ENCODE results near the gene TMEM196.
"Not testable (repeated sequence)": the region's sequence is repeated elsewhere in the genome, so short reads cannot be mapped to it uniquely, and the experiment has no call there.

TMEM196 gene

GRCh38 chr7:19713676-19714075 is 59.7 kb downstream of the TMEM196 start:
- DNase-seq: peak; percentile 55
- in situ Hi-C loops (cut with MboI; ENCODE audit: low pct_unique_long_range_greater_than_20kb, low sequenced_read_pairs): no loop called here

DNA sequence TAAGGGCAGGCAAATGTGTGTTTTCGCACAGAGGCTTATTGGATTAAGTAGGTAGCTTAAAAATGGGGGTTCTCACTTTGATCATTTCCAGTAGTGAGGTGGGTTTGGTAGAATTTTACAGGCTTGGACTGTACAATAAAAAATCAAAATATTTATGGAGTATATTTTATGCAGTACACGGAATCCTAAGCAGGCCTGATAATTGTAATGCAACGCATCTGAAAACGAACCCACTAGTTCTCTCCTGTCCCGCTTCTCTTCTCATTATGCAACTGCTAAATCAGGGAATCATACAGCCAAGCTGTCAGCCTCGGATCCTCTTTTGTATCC is 64.2 kb downstream of the TMEM196 start:
- in situ Hi-C loops (cut with MboI; ENCODE audit: low pct_unique_long_range_greater_than_20kb, low sequenced_read_pairs): no loop called here
- no peak for DNase-seq

GRCh38 chr7:19708397-19709248 is 64.8 kb downstream of the TMEM196 start, which contains the start of gene POLR1F:
Gene POLR1F, minus strand, starts transcription at chr7:19709037. Its CDS starts 21 bp downstream, at chr7:19709016.
- in situ Hi-C loops (cut with MboI; ENCODE audit: low pct_unique_long_range_greater_than_20kb, low sequenced_read_pairs): no loop called here
- peak; percentile 98 for DNase-seq

DNA sequence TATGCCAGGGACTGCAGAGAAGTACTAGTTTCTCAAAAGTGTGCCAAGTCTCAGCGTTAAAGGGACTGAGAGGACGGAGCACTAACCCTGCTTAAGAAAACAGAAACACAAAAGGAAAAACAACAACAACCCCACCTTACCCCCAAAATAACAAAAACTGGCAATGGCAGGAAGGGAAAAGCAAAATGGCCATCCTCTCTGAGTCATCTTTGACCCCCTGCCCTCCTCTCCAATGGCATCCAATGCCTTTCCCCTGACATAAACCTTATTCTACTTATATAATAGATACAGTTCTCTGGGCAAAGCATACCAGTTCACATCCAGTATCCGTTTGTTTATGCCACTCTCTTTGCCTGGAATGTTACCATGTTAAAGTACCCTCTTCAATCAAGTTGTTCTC is 66.2 kb downstream of the TMEM196 start:
- DNase-seq: no peak
- in situ Hi-C loops (cut with MboI; ENCODE audit: low pct_unique_long_range_greater_than_20kb, low sequenced_read_pairs): no loop called here

DNA sequence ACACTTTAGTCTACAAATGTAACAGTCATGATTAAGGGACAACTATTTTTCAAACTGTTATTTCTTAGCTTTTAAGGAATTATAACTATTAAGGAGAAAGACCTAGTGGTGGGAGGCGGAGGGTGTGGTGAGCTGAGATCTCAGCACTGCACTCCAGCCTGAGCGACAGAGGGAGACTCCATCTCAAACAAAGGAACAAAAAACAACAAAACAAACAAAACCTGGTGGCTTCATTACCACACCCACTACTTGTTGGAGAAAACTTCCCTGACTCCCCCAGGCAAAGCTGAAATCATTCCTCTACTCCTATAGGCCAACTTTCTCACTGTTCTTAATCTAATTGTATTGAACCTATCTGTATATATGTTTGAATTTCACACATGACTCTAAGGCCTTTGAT is 67.8 kb downstream of the TMEM196 start:
- in situ Hi-C loops (cut with MboI; ENCODE audit: low pct_unique_long_range_greater_than_20kb, low sequenced_read_pairs): no loop called here
- DNase-seq: no peak

GRCh38 chr7:19701471-19701870 is 71.9 kb downstream of the TMEM196 start:
- no peak for DNase-seq
- in situ Hi-C loops (cut with MboI; ENCODE audit: low pct_unique_long_range_greater_than_20kb, low sequenced_read_pairs): no loop called here

DNA sequence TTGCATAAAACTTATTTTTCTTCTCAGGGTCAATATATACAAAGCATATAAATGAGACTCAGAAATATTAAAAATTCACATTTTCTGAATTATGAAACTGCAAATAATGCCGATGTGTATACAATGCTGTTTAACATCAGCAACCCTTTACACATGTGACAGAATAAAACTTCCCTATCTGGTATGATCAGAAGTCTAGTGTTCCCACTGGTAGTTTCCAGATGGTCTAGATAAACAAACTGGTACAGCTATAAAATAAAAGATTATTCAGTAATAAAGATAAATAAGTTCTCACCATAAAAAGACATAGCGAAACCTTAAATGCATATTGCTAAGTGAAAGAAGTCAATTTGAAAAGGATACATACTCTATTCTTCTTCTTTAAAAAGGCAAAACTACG is 72.5 kb downstream of the TMEM196 start:
- DNase-seq: no peak
- in situ Hi-C loops (cut with MboI; ENCODE audit: low pct_unique_long_range_greater_than_20kb, low sequenced_read_pairs): no loop called here

DNA sequence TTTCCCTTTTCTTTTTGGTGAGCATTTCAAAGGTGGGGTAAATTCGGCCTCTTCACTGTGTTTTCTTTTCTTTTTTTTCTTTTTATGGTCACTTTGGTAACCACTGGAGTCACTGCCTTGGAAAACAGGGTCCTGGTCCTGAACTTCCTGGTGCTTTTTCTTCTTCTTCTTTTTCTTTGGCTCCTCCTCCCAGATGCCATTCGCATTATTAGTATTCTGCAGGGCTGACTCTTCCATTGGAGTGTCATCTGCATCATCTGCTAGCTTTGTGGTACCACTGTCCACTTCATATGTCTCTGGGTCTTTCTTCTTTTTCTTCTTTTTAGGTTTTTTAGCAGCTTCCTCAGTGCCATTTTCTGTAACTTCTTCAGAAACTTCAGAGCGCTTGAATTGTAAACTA is 75.1 kb downstream of the TMEM196 start:
- in situ Hi-C loops (cut with MboI; ENCODE audit: low pct_unique_long_range_greater_than_20kb, low sequenced_read_pairs): no loop called here
- no peak for DNase-seq

GRCh38 chr7:19696926-19697325 is 76.5 kb downstream of the TMEM196 start:
- no peak for DNase-seq
- in situ Hi-C loops (cut with MboI; ENCODE audit: low pct_unique_long_range_greater_than_20kb, low sequenced_read_pairs): no loop called here

DNA sequence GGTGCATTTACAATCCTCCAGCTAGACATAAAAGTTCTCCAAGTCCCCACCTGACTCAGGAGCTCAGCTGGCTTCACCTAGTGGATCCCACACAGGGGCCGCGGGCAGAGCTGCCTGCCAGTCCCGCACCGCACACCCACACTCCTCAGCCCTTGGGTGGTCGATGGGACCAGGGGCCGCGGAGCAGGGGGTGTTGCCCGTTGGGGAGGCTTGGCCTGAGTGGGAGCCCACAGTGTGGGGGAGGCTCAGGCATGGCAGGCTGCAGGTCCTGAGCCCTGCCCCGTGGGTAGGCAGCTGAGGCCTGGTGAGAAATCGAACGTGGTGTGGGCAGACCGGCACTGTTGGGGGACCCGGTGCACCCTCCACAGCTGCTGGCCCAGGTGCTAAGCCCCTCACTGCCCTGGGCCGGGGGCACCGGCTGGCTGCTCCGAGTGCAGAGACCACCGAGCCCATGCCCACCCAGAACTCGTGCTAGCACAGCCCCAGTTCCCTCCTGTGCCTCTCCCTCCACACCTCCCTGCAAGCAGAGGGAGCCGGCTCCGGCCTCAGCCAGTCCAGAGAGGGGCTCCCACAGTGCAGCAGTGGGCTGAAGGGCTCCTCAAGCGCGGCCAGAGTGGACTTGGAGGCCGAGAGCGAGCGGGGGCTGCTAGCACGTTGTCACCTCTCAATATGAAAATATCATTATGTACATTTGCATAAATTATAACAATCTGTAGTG is 81.1 kb downstream of the TMEM196 start:
- in situ Hi-C loops (cut with MboI; ENCODE audit: low pct_unique_long_range_greater_than_20kb, low sequenced_read_pairs): no loop called here
- no peak for DNase-seq

GRCh38 chr7:19690736-19691135 is 82.7 kb downstream of the TMEM196 start:
- in situ Hi-C loops (cut with MboI; ENCODE audit: low pct_unique_long_range_greater_than_20kb, low sequenced_read_pairs): no loop called here
- no peak for DNase-seq

- in situ Hi-C loops (cut with MboI; ENCODE audit: low pct_unique_long_range_greater_than_20kb, low sequenced_read_pairs); DNase-seq: not testable (repeated sequence)
Observed at GRCh38 chr7:19689130-19689529, 84.3 kb downstream of the TMEM196 start.

- in situ Hi-C loops (cut with MboI; ENCODE audit: low pct_unique_long_range_greater_than_20kb, low sequenced_read_pairs): no loop called here
- no peak for DNase-seq
Observed at GRCh38 chr7:19681596-19681995, 91.8 kb downstream of the TMEM196 start.

- peak; percentile 64 for DNase-seq
Observed at GRCh38 chr7:19677180-19677579, 96.2 kb downstream of the TMEM196 start.

GRCh38 chr7:19675816-19676215 is 97.6 kb downstream of the TMEM196 start:
- no peak for DNase-seq
- in situ Hi-C loops (cut with MboI; ENCODE audit: low pct_unique_long_range_greater_than_20kb, low sequenced_read_pairs): no loop called here

More at GRCh38 chr7:19677180-19677579, 96.2 kb downstream of the TMEM196 start:
- in situ Hi-C loops (cut with MboI; ENCODE audit: low pct_unique_long_range_greater_than_20kb, low sequenced_read_pairs): no loop called here

DNA sequence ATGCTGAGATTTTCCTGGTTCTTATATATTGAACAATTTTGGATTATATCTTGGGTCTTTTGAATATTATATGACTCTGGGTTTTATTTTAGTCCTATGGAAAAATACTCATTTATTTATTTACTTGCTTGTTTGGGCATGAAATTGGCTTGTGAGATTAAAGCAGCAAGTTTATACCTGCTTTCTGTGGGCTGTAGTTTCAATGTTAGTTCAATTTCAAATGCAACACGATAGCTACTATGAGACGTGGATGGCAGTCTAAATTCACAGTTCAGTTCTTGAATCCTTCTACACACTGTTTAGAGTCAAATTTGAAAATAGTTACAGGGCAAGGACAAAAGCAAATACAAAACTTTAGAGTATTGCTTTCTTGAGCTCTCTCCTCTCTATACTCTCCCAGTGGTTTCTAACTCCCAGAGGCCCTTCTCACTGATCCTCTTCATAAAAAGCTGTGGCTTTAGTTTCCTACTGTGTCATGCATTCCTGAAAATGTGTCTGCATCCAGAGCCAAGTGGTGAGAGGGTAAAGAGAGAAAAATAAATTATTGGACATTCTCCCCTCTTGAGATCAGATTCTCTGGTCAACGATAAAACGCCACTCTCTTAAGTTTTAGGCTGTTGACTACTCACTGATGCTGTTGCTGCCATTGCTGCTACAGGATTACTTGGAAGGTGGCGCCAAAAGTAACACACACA is 99.0 kb downstream of the TMEM196 start:
- DNase-seq: no peak
- in situ Hi-C loops (cut with MboI; ENCODE audit: low pct_unique_long_range_greater_than_20kb, low sequenced_read_pairs): no loop called here

GRCh38 chr7:19670806-19671205 is 102.6 kb downstream of the TMEM196 start:
- in situ Hi-C loops (cut with MboI; ENCODE audit: low pct_unique_long_range_greater_than_20kb, low sequenced_read_pairs): no loop called here
- DNase-seq: no peak

Measured in KBM-7 (cell line).